ENCODE measurements around the gene PLXNA4.

The PLXNA4 gene

GRCh38 chr7:132446666-132447278 is 129.5 kb downstream of the PLXNA4 start:
- no peaks in the 10 kb centered on the region for H3K9me2 ChIP-seq (replicated peaks; ENCODE audit: control insufficient read depth, low read length)
- H3K27me3 ChIP-seq (ENCODE audit: control insufficient read depth, low read length), result no peaks in the 10 kb centered on the region
- H3K9me3 ChIP-seq (ENCODE audit: control insufficient read depth, insufficient read depth, low read length), result no peaks in the 10 kb centered on the region
- no peaks in the 10 kb centered on the region for H3K79me2 ChIP-seq (ENCODE audit: control insufficient read depth, low read length)
- H3K27ac ChIP-seq (ENCODE audit: low read depth, low read length), result no peak overlapping the region
- TF ChIP-seq EZH2phosphoT487 (IDR thresholded peaks at IDR 0.05; ENCODE audit: borderline replicate concordance, low read length) (no peak), CTCF (IDR thresholded peaks at IDR 0.05; ENCODE audit: low read depth, low read length, poor library complexity, severe bottlenecking) (no peak)
- no peaks in the 10 kb centered on the region for H3K4me1 ChIP-seq (ENCODE audit: control insufficient read depth, low read length)
- no peaks in the 10 kb centered on the region for H3K36me3 ChIP-seq (ENCODE audit: control insufficient read depth, low read length)
- H4K20me1 ChIP-seq (ENCODE audit: control insufficient read depth, insufficient read depth, low read depth, low read length), result no peaks in the 10 kb centered on the region
- no peak overlapping the region for H3K4me3 ChIP-seq (ENCODE audit: low read length)
- no peak overlapping the region for H3K4me2 ChIP-seq (ENCODE audit: low read length)
- no peaks in the 10 kb centered on the region for H3F3A ChIP-seq (ENCODE audit: control insufficient read depth, insufficient read depth)

DNA sequence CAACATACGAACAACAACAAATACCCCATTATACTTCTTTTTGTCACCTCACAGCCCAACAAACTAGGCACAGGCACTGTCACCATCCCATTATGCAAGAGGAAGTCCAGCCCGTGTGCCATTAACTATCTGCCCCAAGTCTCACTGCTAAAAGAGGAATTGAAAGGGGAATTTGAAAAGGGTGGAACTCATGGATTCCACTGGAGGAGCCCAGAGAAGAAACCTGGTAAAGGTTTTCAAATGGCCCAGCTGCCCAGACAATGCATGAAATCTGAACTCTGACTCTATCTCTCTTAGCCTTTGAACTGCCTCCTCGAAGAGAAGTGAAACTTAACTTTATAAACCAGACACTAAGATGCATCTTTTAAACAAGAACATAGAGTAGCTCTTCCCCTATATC is 130.0 kb downstream of the PLXNA4 start:
- Histone ChIP-seq H3K27ac (ENCODE audit: low read depth, low read length) (no peak overlapping the region), H3K36me3 (ENCODE audit: control insufficient read depth, low read length) (no peaks in the 10 kb centered on the region), H3K9me3 (ENCODE audit: control insufficient read depth, insufficient read depth, low read length) (no peaks in the 10 kb centered on the region), H3K4me2 (ENCODE audit: low read length) (no peak overlapping the region), H3K4me3 (ENCODE audit: low read length) (no peak overlapping the region), H3K9me2 (replicated peaks; ENCODE audit: control insufficient read depth, low read length) (no peaks in the 10 kb centered on the region), H3F3A (ENCODE audit: control insufficient read depth, insufficient read depth) (no peaks in the 10 kb centered on the region), H3K79me2 (ENCODE audit: control insufficient read depth, low read length) (no peaks in the 10 kb centered on the region), H4K20me1 (ENCODE audit: control insufficient read depth, insufficient read depth, low read depth, low read length) (no peaks in the 10 kb centered on the region), H3K4me1 (ENCODE audit: control insufficient read depth, low read length) (no peaks in the 10 kb centered on the region), H3K27me3 (ENCODE audit: control insufficient read depth, low read length) (no peaks in the 10 kb centered on the region)
- TF ChIP-seq EZH2phosphoT487 (IDR thresholded peaks at IDR 0.05; ENCODE audit: borderline replicate concordance, low read length) (no peak), CTCF (IDR thresholded peaks at IDR 0.05; ENCODE audit: low read depth, low read length, poor library complexity, severe bottlenecking) (no peak)

DNA sequence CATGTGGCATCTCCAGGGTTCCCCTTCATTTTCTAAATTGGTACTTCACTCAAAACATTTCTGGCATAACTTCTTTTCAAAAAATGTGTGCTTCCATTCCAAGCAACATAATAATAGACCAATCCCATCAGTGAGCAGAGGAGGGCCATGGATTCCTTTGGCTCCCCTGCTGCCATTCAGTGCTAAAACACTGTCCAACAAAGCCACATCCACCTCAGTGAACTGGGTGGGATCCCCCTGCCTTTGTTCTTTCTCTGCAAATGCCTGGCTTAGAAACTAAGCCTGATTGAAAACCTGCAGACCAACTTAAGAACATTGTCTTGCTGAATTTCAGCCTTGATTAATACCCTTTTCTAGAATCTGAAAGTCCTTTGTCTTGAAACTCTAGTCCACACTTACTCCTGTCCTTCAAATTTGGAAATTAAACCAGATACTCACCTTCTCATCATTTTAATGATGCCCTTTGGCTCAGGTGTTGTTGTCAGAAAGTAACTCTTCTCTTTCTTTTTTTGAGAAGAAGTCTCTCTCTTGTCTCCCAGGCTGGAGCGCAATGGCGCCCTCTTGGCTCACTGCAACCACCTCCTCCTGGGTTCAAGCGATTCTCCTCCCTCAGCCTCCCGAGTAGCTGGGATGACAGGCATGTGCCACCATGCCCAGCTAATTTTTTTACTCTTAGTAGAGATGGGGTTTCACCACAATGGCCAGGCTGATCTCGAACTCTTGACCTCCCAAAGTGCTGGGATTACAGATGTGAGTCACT is 132.3 kb downstream of the PLXNA4 start:
- H4K20me1 ChIP-seq (ENCODE audit: control insufficient read depth, insufficient read depth, low read depth, low read length), result no peaks in the 10 kb centered on the region
- H3F3A ChIP-seq (ENCODE audit: control insufficient read depth, insufficient read depth), result no peaks in the 10 kb centered on the region
- peaks cover 3% of the 10 kb centered on the region; the same call in 1 of the 2 replicates for H3K27me3 ChIP-seq (ENCODE audit: control insufficient read depth, low read length)
- no peaks in the 10 kb centered on the region for H3K9me2 ChIP-seq (replicated peaks; ENCODE audit: control insufficient read depth, low read length)
- H3K27ac ChIP-seq (ENCODE audit: low read depth, low read length), result no peak overlapping the region
- peak; percentile 16 for TF ChIP-seq CTCF (IDR thresholded peaks at IDR 0.05; ENCODE audit: low read depth, low read length, poor library complexity, severe bottlenecking)
- TF ChIP-seq EZH2phosphoT487 (IDR thresholded peaks at IDR 0.05; ENCODE audit: borderline replicate concordance, low read length), result no peak
- H3K36me3 ChIP-seq (ENCODE audit: control insufficient read depth, low read length), result no peaks in the 10 kb centered on the region
- H3K79me2 ChIP-seq (ENCODE audit: control insufficient read depth, low read length), result no peaks in the 10 kb centered on the region
- H3K9me3 ChIP-seq (ENCODE audit: control insufficient read depth, insufficient read depth, low read length), result no peaks in the 10 kb centered on the region
- H3K4me1 ChIP-seq (ENCODE audit: control insufficient read depth, low read length), result no peaks in the 10 kb centered on the region
- no peak overlapping the region for H3K4me2 ChIP-seq (ENCODE audit: low read length)
- H3K4me3 ChIP-seq (ENCODE audit: low read length), result no peak overlapping the region

Data from DOHH2 (cell line).